ENCODE data around the gene STUM.

The STUM gene

GRCh38 chr1:226654046-226654667 is 105.6 kb downstream of the STUM start:
- DNase-seq (ENCODE audit: low read depth) = no peak

- no peak for DNase-seq (ENCODE audit: low read depth)
These were observed 106.1 kb downstream of the STUM start for GRCh38 chr1:226654668-226655055.

- no peak for DNase-seq (ENCODE audit: low read depth)
These were observed 106.9 kb downstream of the STUM start for GRCh38 chr1:226655251-226656163.

- DNase-seq (ENCODE audit: low read depth) = no peak
These were observed 107.6 kb downstream of the STUM start for GRCh38 chr1:226656201-226656600.

- no peak for DNase-seq (ENCODE audit: low read depth)
These were observed 108.2 kb downstream of the STUM start for GRCh38 chr1:226656601-226657277.

GRCh38 chr1:226657895-226658545 is 109.5 kb downstream of the STUM start:
- DNase-seq (ENCODE audit: low read depth) = no peak

- DNase-seq (ENCODE audit: low read depth) = no peak
These were observed 110.1 kb downstream of the STUM start for GRCh38 chr1:226658546-226659125.

Measured in stimulated activated CD8-positive, alpha-beta memory T cell treated with anti-CD3 and anti-CD28 coated beads, Interleukin-4, amount 100 ng/mL, for 24 hours (primary cell).